AG04449 (cell line): ENCODE data around the gene FNDC3B.

Source experiments
- CTCF ChIA-PET: fragments of 350-600 bp; formaldehyde crosslinking; extraction: SDS; loops from one replicate; lab custom pipeline; 2021; ENCODE audit warnings: antibody characterized with exemption; lab: Yijun Ruan, JAX
- POLR2A ChIA-PET: fragments of 400-600, 350-600 bp; formaldehyde crosslinking; extraction: SDS; loops from one replicate; lab custom pipeline; 2020; ENCODE audit warnings: antibody characterized with exemption, inconsistent platforms; lab: Yijun Ruan, JAX
- DNase-seq: peaks from one replicate; pipeline ENCODE4 v3.0.0-alpha.2; 2010; ENCODE audit warnings: low read depth, low spot score
- H3K4me3 ChIP-seq: 2 replicates; pipeline ENCODE4 v1.5.1; 2011; ENCODE audit warnings: low read depth, mild to moderate bottlenecking, control low read depth, low read length
- TF ChIP-seq, protein P1 (sequence below): IDR thresholded peaks from one replicate; pipeline ENCODE4 v1.5.1; 2011; ENCODE audit warnings: mild to moderate bottlenecking, moderate library complexity, low read length, control low read depth, inconsistent platforms; ENCODE audit not compliant: insufficient read depth; ENCODE audit errors: missing control alignments

FNDC3B gene

GRCh38 chr3:172245241-172245640 is 205.9 kb downstream of the FNDC3B start:
- POLR2A ChIA-PET: no interaction called here
- H3K4me3 ChIP-seq: no peak overlapping the region
- CTCF ChIA-PET: interaction anchor here (0.9 kb wide), 1 partner anchor 10 kb away, joined by 4 read pairs; no protein-coding TSS in a partner anchor
- no peak for DNase-seq
- TF ChIP-seq, protein P1, sequence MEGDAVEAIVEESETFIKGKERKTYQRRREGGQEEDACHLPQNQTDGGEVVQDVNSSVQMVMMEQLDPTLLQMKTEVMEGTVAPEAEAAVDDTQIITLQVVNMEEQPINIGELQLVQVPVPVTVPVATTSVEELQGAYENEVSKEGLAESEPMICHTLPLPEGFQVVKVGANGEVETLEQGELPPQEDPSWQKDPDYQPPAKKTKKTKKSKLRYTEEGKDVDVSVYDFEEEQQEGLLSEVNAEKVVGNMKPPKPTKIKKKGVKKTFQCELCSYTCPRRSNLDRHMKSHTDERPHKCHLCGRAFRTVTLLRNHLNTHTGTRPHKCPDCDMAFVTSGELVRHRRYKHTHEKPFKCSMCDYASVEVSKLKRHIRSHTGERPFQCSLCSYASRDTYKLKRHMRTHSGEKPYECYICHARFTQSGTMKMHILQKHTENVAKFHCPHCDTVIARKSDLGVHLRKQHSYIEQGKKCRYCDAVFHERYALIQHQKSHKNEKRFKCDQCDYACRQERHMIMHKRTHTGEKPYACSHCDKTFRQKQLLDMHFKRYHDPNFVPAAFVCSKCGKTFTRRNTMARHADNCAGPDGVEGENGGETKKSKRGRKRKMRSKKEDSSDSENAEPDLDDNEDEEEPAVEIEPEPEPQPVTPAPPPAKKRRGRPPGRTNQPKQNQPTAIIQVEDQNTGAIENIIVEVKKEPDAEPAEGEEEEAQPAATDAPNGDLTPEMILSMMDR: no peak

DNA sequence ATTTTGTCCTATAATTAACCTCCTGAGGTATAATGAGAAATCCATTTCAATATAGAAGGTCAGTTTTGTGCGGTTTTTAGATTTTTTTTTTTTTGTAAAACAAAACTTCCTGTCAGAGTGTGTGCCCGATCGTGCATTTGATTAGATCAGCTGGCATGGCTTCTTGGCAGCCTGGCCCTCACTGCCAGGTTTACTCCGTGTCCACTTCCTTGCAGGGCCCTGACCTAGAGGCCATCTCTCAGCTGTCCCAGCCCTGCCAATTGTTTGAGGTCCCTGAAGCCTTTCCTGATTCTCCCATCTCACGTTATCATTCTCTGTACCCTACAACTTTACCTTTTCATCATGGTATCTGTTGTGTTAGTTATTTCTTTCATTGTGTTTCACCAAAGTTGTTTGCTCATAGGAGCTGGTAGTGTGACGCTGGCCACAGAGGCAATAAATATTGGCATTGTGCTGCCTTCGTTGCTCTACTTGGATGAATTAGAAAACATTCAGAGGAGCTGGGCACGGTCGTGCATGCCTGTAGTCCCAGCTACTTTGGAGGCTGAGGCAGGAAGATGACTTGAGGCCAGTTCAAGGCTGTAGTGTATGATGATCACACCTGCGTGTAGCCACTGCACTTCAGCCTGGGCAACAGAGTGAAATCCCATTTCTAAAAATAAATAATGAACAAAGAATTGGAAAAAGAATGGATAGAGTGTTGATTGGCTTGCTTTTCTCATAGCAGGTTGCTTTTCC is 206.9 kb downstream of the FNDC3B start:
- no peak for DNase-seq
- ChIA-PET POLR2A (no interaction called here), CTCF (interaction anchor here (0.8 to 0.9 kb wide), 2 partner anchors 9 to 13 kb away, joined by 3 to 4 read pairs; no protein-coding TSS in a partner anchor)
- H3K4me3 ChIP-seq: no peak overlapping the region
- TF ChIP-seq, protein P1: no peak

DNA sequence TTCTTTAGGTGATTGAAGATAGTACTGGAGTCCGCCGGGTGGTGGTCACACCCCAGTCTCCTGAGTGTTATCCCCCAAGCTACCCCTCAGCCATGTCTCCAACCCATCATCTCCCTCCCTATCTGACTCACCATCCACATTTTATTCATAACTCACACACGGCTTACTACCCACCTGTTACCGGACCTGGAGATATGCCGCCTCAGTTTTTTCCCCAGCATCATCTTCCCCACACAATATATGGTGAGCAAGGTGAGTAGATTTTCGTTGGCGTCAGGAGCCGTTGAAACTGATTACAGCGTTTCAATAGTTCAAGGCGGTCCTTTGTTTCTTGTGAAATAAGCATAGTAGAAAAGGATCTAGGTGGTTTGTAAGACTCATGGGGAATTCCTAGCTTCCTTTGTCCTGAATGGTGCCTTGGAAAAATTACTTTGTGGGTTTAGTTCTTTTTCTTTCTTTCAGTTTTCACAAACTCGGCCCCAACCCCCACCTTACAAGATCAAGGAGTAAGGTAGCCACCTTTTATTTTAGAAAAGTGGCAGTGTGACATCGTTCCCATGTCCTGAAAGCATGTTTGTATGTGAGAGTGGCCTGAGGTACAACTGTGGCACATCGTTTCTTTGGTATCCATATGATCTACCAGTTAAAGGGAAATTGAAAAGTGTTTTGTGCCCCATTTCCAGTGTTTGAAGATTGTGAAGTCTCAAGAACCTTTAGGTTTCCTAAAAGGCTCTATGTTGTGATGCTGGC is 208.3 kb downstream of the FNDC3B start:
- DNase-seq: no peak
- ChIA-PET POLR2A (no interaction called here), CTCF (no interaction called here)
- no peak overlapping the region for H3K4me3 ChIP-seq
- TF ChIP-seq, protein P1: no peak

DNA sequence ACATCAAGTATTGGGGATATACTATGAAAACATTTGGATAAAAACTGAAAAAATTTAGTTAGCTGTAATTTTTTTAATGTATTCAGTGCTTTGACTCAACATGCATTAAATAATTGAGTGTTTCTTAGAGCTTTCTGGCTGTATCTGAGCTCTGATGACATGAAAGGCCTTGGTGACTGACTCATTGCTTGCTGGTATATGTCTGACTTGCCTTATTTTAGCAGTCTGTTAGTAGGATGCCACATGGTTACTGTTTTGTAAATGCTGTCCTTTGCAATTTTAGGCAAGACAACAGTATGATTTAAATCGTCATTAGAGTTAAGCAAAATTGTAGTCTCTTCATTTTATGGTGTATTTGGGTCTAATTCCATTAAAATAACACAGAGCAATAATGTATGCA is 209.7 kb downstream of the FNDC3B start:
- TF ChIP-seq, protein P1: no peak
- no peak overlapping the region for H3K4me3 ChIP-seq
- ChIA-PET CTCF (no interaction called here), POLR2A (no interaction called here)
- peak; percentile 26 for DNase-seq

DNA sequence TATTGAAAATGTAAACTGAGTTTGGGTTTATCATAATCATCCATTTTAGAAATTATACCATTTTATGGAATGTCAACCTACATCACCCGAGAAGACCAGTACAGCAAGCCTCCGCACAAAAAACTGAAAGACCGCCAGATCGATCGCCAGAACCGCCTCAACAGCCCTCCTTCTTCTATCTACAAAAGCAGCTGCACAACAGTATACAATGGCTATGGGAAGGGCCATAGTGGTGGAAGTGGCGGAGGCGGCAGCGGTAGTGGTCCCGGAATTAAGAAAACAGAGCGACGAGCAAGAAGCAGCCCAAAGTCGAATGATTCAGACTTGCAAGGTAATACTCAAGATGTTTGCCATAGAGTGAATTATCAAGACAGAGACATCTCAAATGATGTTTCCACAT is 211.8 kb downstream of the FNDC3B start:
- TF ChIP-seq, protein P1: no peak
- ChIA-PET CTCF (interaction anchor here (0.9 kb wide), 1 partner anchor 81 kb away, joined by 3 read pairs; no protein-coding TSS in a partner anchor), POLR2A (no interaction called here)
- H3K4me3 ChIP-seq: no peak overlapping the region
- DNase-seq: no peak

DNA sequence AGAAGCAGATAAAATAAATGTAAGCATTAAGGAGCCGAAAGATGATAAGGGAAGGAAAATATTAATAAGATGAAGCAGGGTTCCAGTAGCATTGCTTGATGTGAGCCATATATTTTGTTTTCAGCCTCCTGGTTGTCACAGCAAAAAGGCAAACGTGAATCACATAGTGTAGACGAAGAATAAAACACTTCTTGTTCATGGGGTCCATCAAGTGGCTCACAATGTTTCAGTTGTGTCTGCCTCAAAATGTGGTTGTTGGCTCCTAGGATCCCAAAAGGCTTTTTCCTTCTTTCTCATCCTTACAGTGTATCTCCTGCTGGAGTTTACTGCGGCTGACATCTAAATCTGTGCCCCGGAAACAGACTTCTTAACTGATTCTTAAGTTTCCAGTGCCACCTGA is 213.8 kb downstream of the FNDC3B start:
- POLR2A ChIA-PET: no interaction called here
- CTCF ChIA-PET: no interaction called here

More for the DNA sequence above, 213.8 kb downstream of the FNDC3B start:
- H3K4me3 ChIP-seq: no peak overlapping the region
- DNase-seq: no peak
- TF ChIP-seq, protein P1: no peak
